ENCODE results near the gene HPGDS. TPM values are rescaled to one million over a fixed set of nuclear protein-coding genes. Genes with fewer than 3 reads are reported as not detected.
A peak's percentile ranks its signal among the peaks of the same experiment; 100 is the strongest.
"Not testable (repeated sequence)": the region's sequence is repeated elsewhere in the genome, so short reads cannot be mapped to it uniquely, and the experiment has no call there.

Gene HPGDS
- total RNA-seq, 1 donor from 2014 or later, result not detected

DNA sequence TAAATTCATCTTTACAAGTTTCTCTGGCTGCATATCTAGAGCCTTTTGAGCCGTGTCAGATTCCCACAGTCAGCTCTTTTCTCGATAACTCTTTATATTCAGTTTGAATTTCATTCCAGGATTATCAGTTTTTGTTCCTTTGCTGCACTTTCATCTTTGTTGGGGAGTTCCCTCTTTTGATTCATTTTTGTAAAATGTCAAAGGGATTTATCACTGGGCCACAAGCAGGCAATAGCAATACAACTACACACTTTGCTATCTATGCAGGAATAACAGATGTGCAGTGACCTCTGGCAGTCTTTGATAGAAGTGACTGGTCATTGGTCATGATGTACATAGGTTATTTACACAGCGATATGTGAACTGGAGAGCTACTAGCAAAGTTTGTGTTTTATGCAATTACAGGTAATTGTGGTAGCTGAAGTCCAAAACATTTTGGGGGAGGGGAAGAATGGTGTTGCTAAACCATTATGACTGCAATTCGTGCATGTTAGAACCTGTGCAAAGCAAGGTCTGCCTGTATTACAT is 43.8 kb downstream of the HPGDS start:
- H3K4me1 Mint-ChIP-seq (ENCODE audit: low read depth, unreplicated experiment), result no peaks in the 10 kb centered on the region
- H3K9me3 Mint-ChIP-seq (ENCODE audit: unreplicated experiment), result peaks cover 3% of the 10 kb centered on the region
- H3K4me3 Mint-ChIP-seq (ENCODE audit: unreplicated experiment), result no peak overlapping the region
- H3K36me3 Mint-ChIP-seq (ENCODE audit: unreplicated experiment), result no peaks in the 10 kb centered on the region
- TF ChIP-seq, protein P1, sequence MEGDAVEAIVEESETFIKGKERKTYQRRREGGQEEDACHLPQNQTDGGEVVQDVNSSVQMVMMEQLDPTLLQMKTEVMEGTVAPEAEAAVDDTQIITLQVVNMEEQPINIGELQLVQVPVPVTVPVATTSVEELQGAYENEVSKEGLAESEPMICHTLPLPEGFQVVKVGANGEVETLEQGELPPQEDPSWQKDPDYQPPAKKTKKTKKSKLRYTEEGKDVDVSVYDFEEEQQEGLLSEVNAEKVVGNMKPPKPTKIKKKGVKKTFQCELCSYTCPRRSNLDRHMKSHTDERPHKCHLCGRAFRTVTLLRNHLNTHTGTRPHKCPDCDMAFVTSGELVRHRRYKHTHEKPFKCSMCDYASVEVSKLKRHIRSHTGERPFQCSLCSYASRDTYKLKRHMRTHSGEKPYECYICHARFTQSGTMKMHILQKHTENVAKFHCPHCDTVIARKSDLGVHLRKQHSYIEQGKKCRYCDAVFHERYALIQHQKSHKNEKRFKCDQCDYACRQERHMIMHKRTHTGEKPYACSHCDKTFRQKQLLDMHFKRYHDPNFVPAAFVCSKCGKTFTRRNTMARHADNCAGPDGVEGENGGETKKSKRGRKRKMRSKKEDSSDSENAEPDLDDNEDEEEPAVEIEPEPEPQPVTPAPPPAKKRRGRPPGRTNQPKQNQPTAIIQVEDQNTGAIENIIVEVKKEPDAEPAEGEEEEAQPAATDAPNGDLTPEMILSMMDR (IDR thresholded peaks at IDR 0.05; ENCODE audit: partially characterized antibody, unreplicated experiment), result no peak
- H3K27me3 Mint-ChIP-seq (ENCODE audit: unreplicated experiment), result no peaks in the 10 kb centered on the region
- H3K27ac Mint-ChIP-seq (ENCODE audit: unreplicated experiment), result no peak overlapping the region
- DNase-seq, result no peak

DNA sequence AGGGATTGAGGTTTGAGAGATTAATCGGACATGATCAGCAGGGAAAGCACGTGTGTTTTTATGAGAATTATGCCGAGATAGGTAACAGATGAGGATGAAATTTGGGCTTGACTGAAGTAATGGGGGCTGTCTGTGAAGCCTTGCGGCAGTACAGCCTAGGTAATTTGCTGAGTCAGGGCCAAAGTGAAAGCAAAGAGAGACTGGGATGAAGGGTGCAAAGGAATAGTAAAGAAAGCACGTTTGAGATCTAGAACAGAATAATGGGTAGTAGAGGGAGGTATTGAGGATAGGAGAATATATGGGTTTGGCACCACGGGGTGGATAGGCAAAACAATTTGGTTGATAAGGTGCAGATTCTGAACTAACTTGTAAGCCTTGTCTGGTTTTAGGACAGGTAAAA is 47.2 kb downstream of the HPGDS start:
- not testable (repeated sequence) for H3K36me3 Mint-ChIP-seq (ENCODE audit: unreplicated experiment); H3K4me1 Mint-ChIP-seq (ENCODE audit: low read depth, unreplicated experiment); H3K4me3 Mint-ChIP-seq (ENCODE audit: unreplicated experiment); DNase-seq; H3K9me3 Mint-ChIP-seq (ENCODE audit: unreplicated experiment); H3K27me3 Mint-ChIP-seq (ENCODE audit: unreplicated experiment); H3K27ac Mint-ChIP-seq (ENCODE audit: unreplicated experiment)

DNA sequence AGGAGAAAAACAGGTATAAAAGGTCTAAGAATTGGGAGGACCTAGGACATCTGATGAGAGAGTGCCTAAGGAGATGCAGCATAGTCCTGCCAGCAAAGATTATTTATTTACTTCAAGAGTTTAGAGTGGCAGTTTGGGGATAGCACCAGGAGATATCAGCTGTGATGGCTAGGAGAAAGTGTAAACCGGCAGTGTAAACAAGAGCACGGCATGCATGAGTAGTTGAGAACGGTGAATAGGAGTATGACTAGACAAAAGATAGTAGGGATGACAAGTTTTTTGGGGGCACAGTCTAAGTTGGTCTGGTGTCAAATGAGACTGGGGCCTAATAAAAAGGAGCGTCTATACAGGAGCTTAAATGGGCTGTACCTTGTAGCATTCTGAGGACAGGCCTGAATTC is 48.7 kb downstream of the HPGDS start:
- not testable (repeated sequence) for H3K27me3 Mint-ChIP-seq (ENCODE audit: unreplicated experiment); H3K4me3 Mint-ChIP-seq (ENCODE audit: unreplicated experiment); H3K36me3 Mint-ChIP-seq (ENCODE audit: unreplicated experiment); H3K9me3 Mint-ChIP-seq (ENCODE audit: unreplicated experiment); H3K27ac Mint-ChIP-seq (ENCODE audit: unreplicated experiment); H3K4me1 Mint-ChIP-seq (ENCODE audit: low read depth, unreplicated experiment); DNase-seq

DNA sequence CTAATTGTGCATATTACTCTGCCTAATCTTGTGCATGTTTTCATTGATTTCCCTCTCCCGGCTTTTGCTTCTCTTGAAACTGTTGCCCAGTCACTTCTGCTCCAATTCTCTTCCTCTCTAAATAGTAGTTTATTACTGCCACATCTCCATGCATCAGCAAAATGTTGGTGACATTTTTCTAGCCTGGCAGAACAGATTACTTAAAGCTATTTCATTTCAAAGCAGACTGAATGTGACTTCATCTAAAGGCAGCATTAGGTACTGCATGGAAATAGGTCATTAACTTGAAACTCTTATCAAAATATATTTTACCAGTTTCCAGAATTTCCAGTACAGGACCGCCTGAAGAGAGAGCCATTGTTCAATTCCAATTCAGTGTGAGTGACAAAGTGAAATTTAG is 52.4 kb downstream of the HPGDS start:
- Mint-ChIP-seq H3K9me3 (ENCODE audit: unreplicated experiment) (no peaks in the 10 kb centered on the region), H3K27me3 (ENCODE audit: unreplicated experiment) (peaks cover 2% of the 10 kb centered on the region), H3K36me3 (ENCODE audit: unreplicated experiment) (no peaks in the 10 kb centered on the region), H3K27ac (ENCODE audit: unreplicated experiment) (no peak overlapping the region), H3K4me1 (ENCODE audit: low read depth, unreplicated experiment) (peaks cover 2% of the 10 kb centered on the region), H3K4me3 (ENCODE audit: unreplicated experiment) (no peak overlapping the region)
- TF ChIP-seq, protein P1 (IDR thresholded peaks at IDR 0.05; ENCODE audit: partially characterized antibody, unreplicated experiment), result peak; percentile 56
- DNase-seq, result no peak

DNA sequence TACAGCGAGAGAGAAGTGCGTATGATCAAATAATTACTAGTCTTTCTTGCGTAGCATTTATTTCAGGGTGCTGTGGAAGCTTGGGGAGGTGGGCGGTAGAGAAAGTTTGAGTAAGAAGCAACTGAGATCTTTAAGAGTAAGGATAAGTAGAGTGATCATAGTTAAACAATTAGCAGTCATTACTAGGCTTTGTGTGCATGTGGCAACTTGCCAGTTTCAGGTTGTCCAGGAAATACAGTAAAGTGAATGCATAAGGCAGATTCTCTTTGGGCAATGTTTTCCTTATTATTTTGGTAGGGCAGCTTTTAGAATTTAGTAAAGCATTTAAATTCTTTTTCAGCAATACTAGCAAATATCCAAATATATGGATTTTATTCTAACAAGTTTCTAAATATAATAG is 57.0 kb downstream of the HPGDS start:
- DNase-seq, result no peak
- Mint-ChIP-seq H3K36me3 (ENCODE audit: unreplicated experiment) (no peaks in the 10 kb centered on the region), H3K27ac (ENCODE audit: unreplicated experiment) (no peak overlapping the region), H3K9me3 (ENCODE audit: unreplicated experiment) (no peaks in the 10 kb centered on the region), H3K27me3 (ENCODE audit: unreplicated experiment) (no peaks in the 10 kb centered on the region), H3K4me1 (ENCODE audit: low read depth, unreplicated experiment) (no peaks in the 10 kb centered on the region), H3K4me3 (ENCODE audit: unreplicated experiment) (no peak overlapping the region)
- TF ChIP-seq, protein P1 (IDR thresholded peaks at IDR 0.05; ENCODE audit: partially characterized antibody, unreplicated experiment), result no peak

DNA sequence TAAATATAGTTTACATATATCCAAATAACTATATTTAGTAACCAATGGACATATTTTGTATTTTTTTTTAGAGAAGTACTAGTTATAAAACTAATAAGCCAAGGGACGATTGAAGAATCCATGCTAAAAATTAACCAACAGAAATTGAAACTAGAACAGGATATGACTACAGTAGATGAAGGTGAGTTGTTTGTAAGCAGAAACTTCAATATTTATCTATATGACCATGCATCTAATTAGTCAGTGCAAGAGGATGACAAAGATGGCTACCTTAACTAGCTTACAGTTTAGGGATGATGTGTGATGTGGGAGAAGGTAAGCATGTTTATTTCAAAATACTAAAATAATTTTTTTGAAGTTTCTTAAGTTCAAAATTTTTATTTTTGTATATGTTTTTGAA is 57.7 kb downstream of the HPGDS start:
- Mint-ChIP-seq H3K27me3 (ENCODE audit: unreplicated experiment) (no peaks in the 10 kb centered on the region), H3K4me1 (ENCODE audit: low read depth, unreplicated experiment) (no peaks in the 10 kb centered on the region), H3K27ac (ENCODE audit: unreplicated experiment) (no peak overlapping the region), H3K9me3 (ENCODE audit: unreplicated experiment) (no peaks in the 10 kb centered on the region), H3K36me3 (ENCODE audit: unreplicated experiment) (no peaks in the 10 kb centered on the region), H3K4me3 (ENCODE audit: unreplicated experiment) (no peak overlapping the region)
- TF ChIP-seq, protein P1 (IDR thresholded peaks at IDR 0.05; ENCODE audit: partially characterized antibody, unreplicated experiment), result no peak
- no peak for DNase-seq
